Esophagus muscularis mucosa (tissue), 3 donors: ENCODE results near the gene CEP104.

Source experiments
- CTCF ChIP-seq, 3 experiments: fragments of 200-600 bp in 2 of 3; fragments of 450-650 bp in 1 of 3; sonication (generic) in 2 of 3; IDR thresholded peaks; one replicate each; pipeline ENCODE4 v1.5.1; 2017 to 2019; ENCODE audit warnings: antibody characterized with exemption in 3 of 3, mild to moderate bottlenecking in 2 of 3, moderate library complexity in 1 of 3
- POLR2A ChIP-seq: fragments of 450-650 bp; IDR thresholded peaks from one replicate; pipeline ENCODE4 v1.6.1; 2017; ENCODE audit warnings: antibody characterized with exemption, moderate library complexity, mild to moderate bottlenecking, low read depth
- POLR2AphosphoS5 ChIP-seq, 2 donors: sonication (generic); formaldehyde crosslinking; IDR thresholded peaks; one replicate each; pipeline ENCODE4 v1.6.1; 2017; ENCODE audit warnings: antibody characterized with exemption in 2 of 2

- TF ChIP-seq CTCF (IDR thresholded peaks at IDR 0.05) (no peak), POLR2A (no peak), POLR2AphosphoS5 (IDR thresholded peaks at IDR 0.05) (no peak)
Observed at GRCh38 chr1:3811595-3811911, 45.5 kb downstream of the CEP104 start.
